SK-N-MC (cell line): ENCODE measurements around the gene PRKAR1B.

Experiments used
- EZH2 ChIP-seq: fragments of 200-600 bp; sonication (generic); IDR thresholded peaks from one replicate; pipeline ENCODE4 v1.6.1; 2017; ENCODE audit warnings: antibody characterized with exemption
- POLR2AphosphoS5 ChIP-seq: IDR thresholded peaks from 2 replicates; pipeline ENCODE4 v1.6.1; 2012; ENCODE audit warnings: mild to moderate bottlenecking, low read depth, low read length, borderline replicate concordance

GRCh38 chr7:662576-662975 lies 64.5 kb downstream of the PRKAR1B start:
- TF ChIP-seq POLR2AphosphoS5 (no peak), EZH2 (no peak)
